Measurements from ENCODE around the gene KPNA6.

Gene KPNA6

DNA sequence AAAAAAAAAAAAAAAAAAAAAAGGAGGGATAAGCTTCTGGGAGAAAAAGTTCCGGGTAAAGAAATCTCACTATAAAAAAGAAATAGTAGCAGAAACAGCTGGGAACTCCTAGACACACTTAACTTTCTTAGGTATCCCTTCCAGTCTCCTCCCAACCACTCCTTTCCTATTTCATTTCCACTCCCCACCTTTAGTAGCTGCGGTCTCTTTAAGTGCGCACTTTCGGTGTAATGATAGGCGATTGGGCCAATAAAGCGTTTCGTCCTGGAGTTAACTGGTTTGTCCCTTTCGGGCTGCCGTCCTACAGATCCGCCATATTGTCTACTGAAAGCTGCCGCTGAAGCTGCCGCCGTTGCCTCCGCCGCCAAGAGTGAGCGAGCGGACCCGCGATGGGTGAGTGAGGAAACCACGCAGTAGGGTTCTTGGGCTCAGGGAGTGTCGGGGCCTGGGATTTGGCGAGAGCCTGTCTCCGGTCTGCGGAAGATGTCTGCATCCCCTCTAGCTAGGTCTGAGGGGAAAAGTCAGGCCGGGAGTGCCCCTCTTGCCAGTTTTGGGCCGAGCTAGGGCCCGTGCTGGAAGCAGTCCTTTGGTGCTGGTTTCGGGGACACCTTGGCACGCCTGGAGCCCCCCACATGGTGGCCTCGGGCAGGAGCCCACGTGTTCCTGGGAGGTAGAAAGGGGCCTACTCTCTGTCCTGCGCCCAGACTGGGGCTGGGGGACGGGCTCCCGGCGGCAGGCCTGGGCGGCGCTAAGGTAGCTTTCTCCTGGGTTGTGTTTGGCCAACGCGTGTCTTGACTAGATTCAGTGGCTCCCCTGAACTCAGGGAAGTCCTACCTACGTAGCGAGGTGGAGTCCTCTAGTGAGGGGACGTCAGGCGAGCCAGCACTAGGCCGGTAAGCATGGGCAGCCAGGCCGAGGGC lies at the start of gene KPNA6:
Gene KPNA6 (plus strand): TSS at position 315 of the 920 bp plus-strand sequence. CDS start 75 bp downstream, at position 390.
- TF ChIP-seq GATA3 (IDR thresholded peaks at IDR 0.05; ENCODE audit: low read depth, low read length) (no peak), GATA2 (IDR thresholded peaks at IDR 0.05; ENCODE audit: low read depth, low read length) (no peak)

DNA sequence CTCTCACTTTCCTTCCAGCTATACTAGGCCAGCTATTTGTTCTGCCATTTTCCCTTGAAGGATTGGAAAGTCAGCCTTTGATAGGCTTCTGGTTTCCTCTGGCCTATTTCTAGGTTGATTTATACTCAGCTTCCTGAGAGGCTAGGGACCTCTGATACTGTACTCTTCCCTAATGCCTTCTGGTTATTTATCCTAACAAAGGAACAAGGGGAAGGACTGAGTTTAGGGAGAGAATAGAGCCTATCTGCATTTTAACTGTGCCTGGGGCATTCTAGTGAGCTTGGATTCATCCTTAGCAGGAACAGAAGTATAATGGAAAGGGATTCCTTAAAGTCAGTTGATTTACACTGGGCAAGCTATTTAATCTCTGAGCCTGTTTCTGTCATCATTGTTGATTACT lies 46.9 kb upstream of the KPNA6 start:
- TF ChIP-seq GATA3 (IDR thresholded peaks at IDR 0.05; ENCODE audit: low read depth, low read length) (no peak), GATA2 (IDR thresholded peaks at IDR 0.05; ENCODE audit: low read depth, low read length) (no peak)

DNA sequence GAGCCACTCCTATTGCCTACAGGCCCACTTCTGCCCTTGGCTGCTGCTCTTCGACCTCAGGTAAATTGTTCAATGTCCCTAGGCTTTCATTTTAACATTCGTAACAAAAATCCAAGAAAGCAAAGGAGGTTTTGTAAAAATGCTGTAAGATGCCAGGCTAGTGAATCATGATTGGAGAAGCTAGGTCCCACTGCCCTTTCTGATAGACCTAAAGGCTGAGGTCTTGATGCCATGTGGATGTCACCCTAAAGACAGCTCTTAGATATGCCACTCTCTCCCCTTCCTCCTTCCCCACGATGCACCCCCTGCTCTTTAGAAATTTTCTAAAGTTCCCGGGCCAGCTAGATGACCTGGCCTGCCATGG lies 45.0 kb upstream of the KPNA6 start:
- TF ChIP-seq GATA3 (IDR thresholded peaks at IDR 0.05; ENCODE audit: low read depth, low read length) (no peak), GATA2 (IDR thresholded peaks at IDR 0.05; ENCODE audit: low read depth, low read length) (no peak)

DNA sequence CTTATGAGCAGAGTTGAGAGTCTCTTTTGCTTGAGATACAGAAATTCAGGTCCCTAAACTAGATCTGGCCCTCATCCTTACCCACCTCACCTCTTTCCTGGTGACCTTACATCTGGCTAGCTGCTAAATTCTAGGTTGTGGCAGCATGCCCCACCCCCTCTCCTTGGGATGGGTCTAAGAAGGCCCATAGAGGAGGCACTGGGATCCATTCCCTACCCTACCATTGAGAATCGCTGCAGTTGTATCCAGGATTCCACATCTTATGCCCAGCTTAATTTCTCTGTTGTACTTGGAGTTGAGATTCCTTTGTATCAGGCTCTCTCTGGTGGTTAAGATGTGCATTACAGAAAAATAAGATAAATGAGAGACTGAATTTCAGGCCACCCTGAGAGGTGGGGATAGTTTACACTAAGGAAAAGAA lies 44.6 kb upstream of the KPNA6 start:
- no peak for TF ChIP-seq GATA2 (IDR thresholded peaks at IDR 0.05; ENCODE audit: low read depth, low read length)
- TF ChIP-seq GATA3 (IDR thresholded peaks at IDR 0.05; ENCODE audit: low read depth, low read length) = no peak

DNA sequence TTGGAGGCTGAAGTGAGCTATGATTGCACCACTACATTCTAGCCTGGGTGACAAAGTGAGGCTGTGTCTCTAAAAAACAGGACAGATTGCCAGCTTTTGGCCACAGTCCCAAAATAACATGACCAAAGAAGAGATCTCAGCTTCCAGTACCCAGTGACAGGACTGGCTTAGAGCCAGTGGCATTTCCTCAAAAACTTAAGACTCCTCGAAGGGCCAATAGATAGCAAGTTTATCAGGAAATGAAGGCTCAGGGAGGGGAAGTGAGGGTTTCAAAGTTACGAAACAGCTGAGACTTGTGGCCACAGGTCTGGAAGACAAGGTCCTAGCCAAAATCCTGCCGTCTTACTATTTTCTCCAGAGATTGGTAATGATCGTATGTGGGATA lies 41.4 kb upstream of the KPNA6 start:
- TF ChIP-seq GATA3 (IDR thresholded peaks at IDR 0.05; ENCODE audit: low read depth, low read length) (no peak), GATA2 (IDR thresholded peaks at IDR 0.05; ENCODE audit: low read depth, low read length) (no peak)

DNA sequence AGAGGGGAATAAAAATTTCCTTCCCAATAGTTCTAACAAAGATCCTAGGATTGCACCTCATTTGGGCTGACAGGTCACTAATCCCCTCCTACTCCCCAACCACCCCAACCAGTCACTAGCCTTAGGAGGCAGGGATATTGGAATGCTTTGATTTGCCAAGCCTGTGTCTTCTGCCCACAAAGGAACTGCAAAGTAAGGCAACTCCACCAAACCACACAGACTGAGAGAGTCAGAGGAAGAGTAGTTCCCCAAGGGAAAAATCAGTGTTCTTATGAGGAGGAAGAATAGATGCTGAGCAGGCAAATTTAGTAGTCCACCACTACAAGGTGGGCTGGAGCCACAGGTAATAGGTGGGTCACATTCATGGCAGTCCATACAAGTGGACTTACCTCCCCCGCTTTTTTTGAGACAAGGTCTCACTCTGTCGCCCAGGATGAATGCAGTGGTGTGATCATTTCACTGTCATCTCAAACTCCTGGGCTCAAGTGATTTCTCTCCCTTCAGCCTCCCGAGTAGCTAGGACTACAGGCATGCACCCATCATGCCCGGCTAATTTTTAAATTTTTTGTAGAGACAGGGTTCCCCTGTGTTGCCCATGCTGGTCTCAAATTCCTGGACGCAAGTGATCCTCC lies 38.8 kb upstream of the KPNA6 start:
- TF ChIP-seq GATA3 (IDR thresholded peaks at IDR 0.05; ENCODE audit: low read depth, low read length) = no peak
- TF ChIP-seq GATA2 (IDR thresholded peaks at IDR 0.05; ENCODE audit: low read depth, low read length) = no peak

DNA sequence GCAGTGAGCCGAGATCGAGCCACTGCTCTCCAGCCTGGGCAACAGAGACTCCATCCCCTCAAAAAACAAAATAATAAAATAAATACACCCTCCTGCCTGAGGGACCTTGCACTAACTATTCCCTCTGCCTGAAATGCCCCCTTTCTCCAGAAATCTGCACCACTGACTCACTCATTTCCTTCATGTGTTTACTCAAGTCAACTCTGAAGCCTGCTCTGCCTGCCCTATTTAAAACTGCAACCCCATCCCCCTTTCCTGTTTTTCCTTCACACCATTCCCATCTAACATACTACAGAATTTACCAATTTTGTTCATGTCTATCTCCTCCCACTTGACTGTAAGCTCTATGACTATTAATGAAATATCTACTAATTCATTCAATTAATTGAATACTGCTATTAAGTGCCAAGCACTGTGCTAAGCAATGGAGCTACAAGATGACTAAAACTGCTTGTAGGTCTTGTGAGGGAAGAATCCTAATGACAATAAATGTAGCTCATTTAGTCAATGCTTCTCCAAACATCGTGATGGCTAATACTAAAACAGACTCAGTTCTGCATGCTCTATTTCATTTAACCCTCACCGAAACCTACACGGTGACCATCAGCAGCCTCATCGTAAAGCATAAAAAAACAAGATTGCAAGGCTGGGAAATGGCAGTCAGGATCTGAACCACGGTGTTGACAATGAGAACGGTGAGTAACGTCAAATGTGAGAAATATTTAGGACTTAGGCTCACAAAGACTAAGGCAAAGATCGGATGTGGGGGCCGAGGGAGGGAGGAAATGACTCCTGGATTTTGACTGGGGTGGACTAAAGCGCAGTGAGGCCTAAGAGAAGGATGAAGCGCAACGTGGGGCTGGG lies 35.9 kb upstream of the KPNA6 start:
- TF ChIP-seq GATA3 (IDR thresholded peaks at IDR 0.05; ENCODE audit: low read depth, low read length) (no peak), GATA2 (IDR thresholded peaks at IDR 0.05; ENCODE audit: low read depth, low read length) (no peak)

DNA sequence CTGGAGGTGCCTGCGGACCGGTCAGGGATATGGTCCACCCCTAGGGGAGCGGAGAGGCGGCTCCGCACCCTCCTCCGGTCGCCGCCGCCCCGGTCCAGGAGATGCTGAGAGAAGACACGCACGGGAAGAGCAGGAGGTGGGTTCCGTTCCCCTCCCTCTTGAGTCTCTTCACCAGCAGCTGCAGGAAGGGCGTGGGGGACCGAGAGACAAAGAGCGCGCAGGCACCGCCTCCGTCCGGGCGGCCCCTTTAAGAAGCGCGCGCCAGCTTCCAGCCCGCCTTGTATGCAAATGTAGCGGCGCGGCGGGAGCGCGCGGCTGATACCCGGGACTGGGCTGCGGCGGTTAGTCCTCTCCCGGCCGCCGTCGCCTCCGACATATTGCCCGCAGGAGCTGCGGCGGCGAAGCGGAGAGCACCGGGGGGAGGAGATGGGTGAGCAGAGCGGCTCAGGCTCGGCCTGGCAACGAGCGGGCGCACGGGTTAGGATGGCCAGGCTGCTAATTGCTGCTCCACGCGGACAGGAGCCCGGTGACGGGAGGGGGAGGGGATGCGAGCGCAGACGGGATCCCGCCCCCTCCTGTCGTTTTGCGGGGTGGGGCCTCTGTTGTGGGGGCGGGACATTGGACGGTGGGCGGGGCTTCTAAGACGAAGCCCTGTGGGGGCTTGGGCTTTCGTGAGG lies 35.1 kb upstream of the KPNA6 start, which contains the start of gene TMEM39B:
Gene TMEM39B (plus strand): TSS at position 318 of the 677 bp plus-strand sequence. CDS start 109 bp downstream, at position 427.
- no peak for TF ChIP-seq GATA3 (IDR thresholded peaks at IDR 0.05; ENCODE audit: low read depth, low read length)
- no peak for TF ChIP-seq GATA2 (IDR thresholded peaks at IDR 0.05; ENCODE audit: low read depth, low read length)

DNA sequence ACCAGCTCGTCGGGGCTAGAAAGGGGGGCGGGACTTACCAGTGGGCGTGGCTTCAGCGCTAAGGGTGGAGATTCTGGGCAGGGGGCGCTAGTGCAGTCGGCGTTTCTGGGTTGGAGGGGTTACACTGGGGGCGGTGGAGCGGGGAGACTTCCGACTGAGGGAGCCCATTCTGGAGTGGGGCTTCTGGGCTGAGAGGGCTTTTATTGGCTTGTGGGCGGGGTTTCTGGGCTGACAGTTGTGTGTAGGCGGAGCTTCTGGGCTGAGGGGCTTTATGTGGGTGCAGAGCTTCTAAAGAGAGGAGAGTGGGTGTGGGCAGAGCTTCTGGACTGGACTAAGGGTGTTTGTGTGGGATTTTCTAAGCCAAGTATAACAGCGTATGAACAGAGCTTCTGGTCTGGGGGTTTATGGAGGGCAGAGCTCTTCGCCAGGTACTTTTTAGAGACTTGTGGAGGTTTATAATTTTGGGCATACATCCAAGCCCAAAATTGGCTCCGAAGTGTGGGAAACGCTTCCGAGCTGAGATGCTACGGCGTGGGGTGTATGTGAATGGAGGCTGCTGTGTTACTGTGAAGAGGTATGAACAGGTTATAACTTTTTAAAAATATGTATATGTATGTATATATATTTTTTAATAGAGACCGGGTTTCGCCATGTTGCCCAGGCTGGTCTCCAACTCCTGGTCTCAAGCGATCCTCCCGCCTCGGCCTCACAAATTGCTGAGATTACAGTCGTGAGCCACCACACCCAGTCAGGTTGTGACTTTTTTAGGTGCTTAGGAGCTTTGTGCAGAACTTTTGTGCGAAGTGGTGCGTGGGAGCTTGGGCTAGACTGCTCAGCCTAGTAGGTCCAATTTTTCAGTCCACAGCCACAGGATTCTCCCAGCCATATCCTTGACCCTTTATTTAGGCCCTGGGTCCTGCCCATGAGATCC lies 34.3 kb upstream of the KPNA6 start:
- TF ChIP-seq GATA3 (IDR thresholded peaks at IDR 0.05; ENCODE audit: low read depth, low read length) = no peak
- no peak for TF ChIP-seq GATA2 (IDR thresholded peaks at IDR 0.05; ENCODE audit: low read depth, low read length)

DNA sequence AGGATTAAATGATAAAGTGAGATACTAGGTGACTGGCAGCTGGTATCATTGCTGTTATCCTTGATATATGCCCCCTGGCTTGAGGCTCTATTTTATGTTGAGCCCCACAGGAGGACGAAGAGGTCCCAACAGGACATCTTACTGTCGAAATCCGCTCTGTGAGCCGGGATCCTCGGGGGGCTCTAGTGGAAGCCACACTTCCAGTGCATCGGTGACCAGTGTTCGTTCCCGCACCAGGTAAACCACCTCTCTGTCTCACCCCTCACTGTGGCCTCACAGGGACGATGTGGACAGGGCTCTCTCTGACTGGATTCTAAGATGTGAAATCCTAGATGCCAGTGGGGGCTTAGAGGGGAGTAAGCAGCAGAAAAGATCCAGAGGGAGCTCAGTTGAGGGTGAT lies 33.0 kb upstream of the KPNA6 start:
- no peak for TF ChIP-seq GATA2 (IDR thresholded peaks at IDR 0.05; ENCODE audit: low read depth, low read length)
- no peak for TF ChIP-seq GATA3 (IDR thresholded peaks at IDR 0.05; ENCODE audit: low read depth, low read length)

DNA sequence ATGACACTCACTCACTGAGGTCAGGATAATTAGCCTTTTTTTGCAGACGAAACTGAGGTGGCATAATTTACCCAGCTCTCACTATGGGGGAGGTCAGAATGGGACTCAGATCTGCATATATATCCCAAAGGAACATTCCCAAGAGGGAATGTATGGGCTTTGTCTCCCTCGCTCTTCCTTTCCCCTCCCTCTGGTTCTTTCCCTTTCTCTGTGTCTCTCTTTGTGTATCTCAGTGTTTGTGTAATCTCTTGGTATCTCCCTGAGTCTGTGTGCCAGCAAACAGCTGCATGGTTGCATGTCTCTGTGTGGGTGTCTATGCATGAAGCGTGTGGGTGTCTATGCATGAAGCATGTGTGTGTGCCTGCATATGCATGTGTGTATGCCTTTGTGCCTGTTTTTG lies 30.4 kb upstream of the KPNA6 start:
- TF ChIP-seq GATA2 (IDR thresholded peaks at IDR 0.05; ENCODE audit: low read depth, low read length) (no peak), GATA3 (IDR thresholded peaks at IDR 0.05; ENCODE audit: low read depth, low read length) (no peak)

DNA sequence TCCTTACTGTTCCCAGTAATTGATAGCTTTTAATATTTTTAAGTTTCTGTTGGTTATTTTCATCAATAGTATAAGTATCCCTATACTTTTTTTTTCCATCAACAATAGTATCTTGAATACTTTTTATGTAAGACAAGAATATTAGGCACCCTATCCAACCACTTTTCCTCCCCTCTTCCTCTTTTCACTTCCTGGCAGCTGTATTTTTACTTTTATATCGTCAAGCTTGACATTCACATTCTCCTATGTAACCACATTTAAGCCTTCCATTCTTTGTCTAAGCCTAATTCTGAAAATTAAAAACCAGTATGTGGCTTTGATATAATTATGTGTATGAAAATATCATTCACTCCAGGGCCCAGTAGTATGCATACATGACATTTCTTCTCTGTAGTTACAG lies 25.8 kb upstream of the KPNA6 start:
- no peak for TF ChIP-seq GATA3 (IDR thresholded peaks at IDR 0.05; ENCODE audit: low read depth, low read length)
- TF ChIP-seq GATA2 (IDR thresholded peaks at IDR 0.05; ENCODE audit: low read depth, low read length) = no peak

All from SH-SY5Y (cell line).